Measurements from ENCODE around the gene DNAJC27. TPM values are rescaled to one million over a fixed set of nuclear protein-coding genes. Genes with fewer than 3 reads are reported as not detected.

The DNAJC27 gene
- total RNA-seq, 1 experiment from 2014 or later, result 5.1 TPM

DNA sequence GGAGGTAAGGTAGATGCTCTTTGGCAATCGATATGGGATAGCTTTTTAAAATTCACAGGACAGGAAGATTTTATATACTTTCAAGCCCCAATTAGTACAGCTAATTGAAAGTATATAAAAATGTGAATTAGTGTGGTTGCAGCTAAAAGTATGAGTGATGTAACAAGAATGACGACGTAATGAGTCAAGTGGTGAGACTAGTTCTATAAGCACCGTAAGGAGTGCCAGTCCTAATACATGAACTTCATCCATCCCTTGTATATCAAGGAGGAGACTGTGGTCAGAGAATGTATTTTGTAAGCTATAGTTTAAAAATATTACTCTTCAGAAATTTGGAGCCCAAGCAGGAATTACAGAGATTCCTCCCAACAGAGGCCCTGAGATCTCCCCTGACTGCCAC lies 25.8 kb downstream of the DNAJC27 start:
- Mint-ChIP-seq H3K4me1 (no peaks in the 10 kb centered on the region), H3K36me3 (ENCODE audit: insufficient read depth in 1 of 3, low read depth in 3 of 3) (peaks cover 0 to 18% (median 15%) of the 10 kb centered on the region in 3 experiments; a peak in 5 of 7 replicates), H3K4me3 (no peak overlapping the region), H3K27me3 (ENCODE audit: low read depth) (no peaks in the 10 kb centered on the region), H3K9me3 (no peaks in the 10 kb centered on the region), H3K27ac (no peak overlapping the region; a peak in 1 of 7 replicates)
- H3K9ac ChIP-seq (ENCODE audit: extremely low read depth, insufficient read length, low read length), result no peak overlapping the region
- H2AFZ ChIP-seq (ENCODE audit: low read length), result no peak overlapping the region
- H4K8ac ChIP-seq (replicated peaks; ENCODE audit: insufficient read length, low read depth, low read length), result no peak overlapping the region
- H3T11ph ChIP-seq (ENCODE audit: low read length), result no peak overlapping the region
- H3K23ac ChIP-seq (ENCODE audit: insufficient read length, low read depth, low read length), result no peak overlapping the region
- no peak overlapping the region for H4K5ac ChIP-seq (ENCODE audit: insufficient read length, low read depth, low read length)
- H3K4me1 ChIP-seq (ENCODE audit: insufficient read depth, low read length), result no peaks in the 10 kb centered on the region
- H3K14ac ChIP-seq (ENCODE audit: insufficient read depth, low read length), result no peak overlapping the region
- no peak overlapping the region for H4K91ac ChIP-seq (ENCODE audit: insufficient read length, low read depth, low read length)
- H2AK5ac ChIP-seq (ENCODE audit: insufficient read length, low read length), result no peak overlapping the region
- no peak overlapping the region for H2BK12ac ChIP-seq (ENCODE audit: insufficient read length, low read depth, low read length)
- no peak overlapping the region for H2BK15ac ChIP-seq (ENCODE audit: low read depth, low read length)
- H3K4me2 ChIP-seq (ENCODE audit: insufficient read depth, insufficient read length, low read length), result no peak overlapping the region
- no peak overlapping the region for H3K4ac ChIP-seq (ENCODE audit: low read depth, low read length)
- H3K56ac ChIP-seq (ENCODE audit: insufficient read length, low read depth, low read length), result no peak overlapping the region
- no peaks in the 10 kb centered on the region for H3K27me3 ChIP-seq (ENCODE audit: insufficient read depth, low read length)
- H3K79me2 ChIP-seq (ENCODE audit: insufficient read depth, low read length), result no peaks in the 10 kb centered on the region
- 100% methylated on average over 2 of the region's 4 CpGs for WGBS (ENCODE audit: extremely low coverage, insufficient read length, low lambda C conversion rate)
- H3K9me3 ChIP-seq (ENCODE audit: control insufficient read depth, low read depth, low read length), result no peaks in the 10 kb centered on the region
- H3K23me2 ChIP-seq (ENCODE audit: insufficient read length, low read depth, low read length, poor library complexity, severe bottlenecking), result no peaks in the 10 kb centered on the region
- no peak for TF ChIP-seq CTCF (conservative IDR thresholded peaks at IDR 0.05)
- no peak overlapping the region for H3K18ac ChIP-seq (ENCODE audit: insufficient read length, low read depth, low read length)
- no peak overlapping the region for H3K27ac ChIP-seq (ENCODE audit: insufficient read length, low read depth, low read length)
- no peak overlapping the region for H2BK20ac ChIP-seq (ENCODE audit: low read depth, low read length, poor library complexity, severe bottlenecking)
- H4K20me1 ChIP-seq (ENCODE audit: control insufficient read depth, insufficient read depth, insufficient read length), result no peaks in the 10 kb centered on the region
- H2BK120ac ChIP-seq (ENCODE audit: low read depth, low read length, poor library complexity, severe bottlenecking), result no peak overlapping the region
- no peaks in the 10 kb centered on the region for H3K79me1 ChIP-seq (ENCODE audit: insufficient read depth, low read depth, low read length, poor library complexity, severe bottlenecking)
- no peak for DNase-seq
- H2BK5ac ChIP-seq (ENCODE audit: insufficient read length, low read length), result no peak overlapping the region

Measured in H9 (cell line).